NCI-H82 (cell line): ENCODE measurements around the gene SLC13A5.

Experiments used
- DNase-seq: peaks from one replicate; lab custom pipeline; 2025; lab: John Stamatoyannopoulos, UW

The SLC13A5 gene

GRCh38 chr17:6638046-6638908 is 74.9 kb downstream of the SLC13A5 start:
- no peak for DNase-seq

- no peak for DNase-seq
Measured at GRCh38 chr17:6637458-6637840, 75.7 kb downstream of the SLC13A5 start.

GRCh38 chr17:6636616-6637457 is 76.3 kb downstream of the SLC13A5 start:
- DNase-seq: no peak

- DNase-seq: no peak
Measured at GRCh38 chr17:6636105-6636504, 77.1 kb downstream of the SLC13A5 start.
